IPS-NIHi11 (cell line): ENCODE measurements around the gene DMD.

Experiments used
- DNase-seq: peaks from one replicate; pipeline ENCODE4 v3.0.0; 2012; ENCODE audit warnings: mixed read lengths, low spot score

Gene DMD

DNA sequence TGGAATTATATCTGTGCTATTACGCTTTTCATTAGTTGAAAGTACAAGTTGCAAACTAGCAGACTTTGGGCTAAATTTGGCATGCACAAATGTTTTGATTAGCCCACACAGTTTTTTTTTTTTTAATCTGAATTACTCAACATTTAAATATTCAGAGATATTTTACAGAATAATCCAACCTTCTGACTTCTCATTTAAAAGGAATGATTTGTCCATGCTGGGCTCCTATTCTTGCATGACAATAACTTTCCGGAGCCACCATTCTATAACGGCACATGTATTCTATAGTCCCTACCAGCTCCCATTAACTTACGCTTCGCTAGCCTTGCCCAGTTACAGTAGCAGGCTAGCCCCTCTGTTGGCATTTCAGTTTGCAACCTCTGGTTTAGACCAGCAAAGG lies 1920.2 kb downstream of the DMD start:
- DNase-seq = no peak

GRCh38 chrX:31287861-31288260 lies 1923.5 kb downstream of the DMD start:
- no peak for DNase-seq

DNA sequence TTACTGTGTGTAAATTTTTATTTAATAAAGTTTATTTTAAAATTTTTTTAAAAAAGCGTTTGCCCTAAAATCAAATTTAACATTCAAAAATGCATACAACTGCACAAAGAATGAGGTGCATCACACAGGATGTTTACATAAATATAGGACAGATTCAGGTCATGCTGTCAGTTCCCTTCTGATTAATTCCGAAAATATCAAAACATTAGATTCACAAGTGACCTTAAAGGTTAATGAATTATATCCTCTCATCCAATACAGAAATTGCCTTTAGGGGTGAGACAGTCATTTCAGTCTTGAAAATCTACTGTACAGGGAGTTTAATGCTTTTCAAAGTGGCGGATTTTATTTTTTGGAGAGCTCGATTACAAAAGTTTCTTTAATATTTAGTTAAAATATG lies 1930.8 kb downstream of the DMD start:
- DNase-seq = no peak

- peak; percentile 17 for DNase-seq
Measured at GRCh38 chrX:31279359-31279758, 1932.0 kb downstream of the DMD start.

DNA sequence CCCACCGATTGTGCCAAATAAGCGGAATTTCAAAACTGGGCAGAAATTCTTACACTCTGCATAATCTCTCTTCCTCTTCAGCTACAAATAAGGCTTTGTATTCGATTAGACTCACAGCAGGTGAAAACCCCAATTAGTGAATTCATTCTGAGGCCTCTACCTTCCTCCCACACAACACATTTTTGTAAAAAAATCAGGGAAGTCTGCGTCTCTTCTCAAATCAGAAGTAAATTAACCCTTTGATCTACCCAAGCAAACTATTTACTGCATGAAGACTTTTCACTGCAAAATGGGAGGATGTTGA lies 1938.9 kb downstream of the DMD start:
- DNase-seq = no peak

- no peak for DNase-seq
Measured at GRCh38 chrX:31271615-31272471, 1939.5 kb downstream of the DMD start.

- DNase-seq = no peak
Measured at GRCh38 chrX:31269914-31270313, 1941.4 kb downstream of the DMD start.

DNA sequence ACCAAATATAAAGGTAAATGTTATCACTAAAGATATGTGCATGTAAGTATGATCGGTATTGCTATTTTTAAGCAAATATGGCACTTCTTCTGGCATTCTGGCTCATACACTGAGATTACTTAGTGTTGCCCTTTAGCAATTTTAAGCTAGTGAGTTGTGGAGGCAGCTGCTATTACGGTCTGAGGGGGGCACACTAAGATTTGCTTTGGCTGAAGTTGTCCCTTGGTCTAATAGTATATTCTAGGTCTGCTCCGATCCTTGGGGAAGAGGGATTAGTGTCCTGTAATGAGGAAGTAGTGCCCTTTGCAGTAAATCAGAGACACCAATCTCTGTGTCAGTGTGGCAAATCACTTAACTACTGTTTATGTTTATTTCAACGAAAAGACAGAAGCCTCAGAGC lies 1943.0 kb downstream of the DMD start:
- peak; percentile 3 for DNase-seq

GRCh38 chrX:31266203-31267076 lies 1944.9 kb downstream of the DMD start:
- DNase-seq = peak; percentile 78

DNA sequence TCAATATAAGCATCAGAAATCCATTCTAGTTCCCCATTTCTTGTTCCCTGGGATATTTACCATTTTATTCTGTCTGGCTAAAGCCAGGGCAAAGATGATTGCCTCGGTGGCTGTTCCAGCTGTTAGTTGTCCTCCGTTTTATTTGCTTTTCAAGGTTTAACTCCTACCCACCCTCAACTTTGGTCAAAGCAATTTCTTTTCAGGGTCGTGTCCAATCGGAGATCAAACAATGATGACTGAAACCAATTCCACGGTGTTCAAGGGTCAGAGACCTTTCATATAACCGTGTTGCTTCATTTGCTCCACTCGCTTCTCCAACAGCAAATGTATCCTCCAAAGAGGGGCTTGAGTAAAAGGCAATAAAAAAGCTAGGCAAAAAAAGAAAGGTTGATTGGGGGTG lies 1946.0 kb downstream of the DMD start:
- DNase-seq = no peak

GRCh38 chrX:31260351-31260750 lies 1951.0 kb downstream of the DMD start:
- DNase-seq = no peak

DNA sequence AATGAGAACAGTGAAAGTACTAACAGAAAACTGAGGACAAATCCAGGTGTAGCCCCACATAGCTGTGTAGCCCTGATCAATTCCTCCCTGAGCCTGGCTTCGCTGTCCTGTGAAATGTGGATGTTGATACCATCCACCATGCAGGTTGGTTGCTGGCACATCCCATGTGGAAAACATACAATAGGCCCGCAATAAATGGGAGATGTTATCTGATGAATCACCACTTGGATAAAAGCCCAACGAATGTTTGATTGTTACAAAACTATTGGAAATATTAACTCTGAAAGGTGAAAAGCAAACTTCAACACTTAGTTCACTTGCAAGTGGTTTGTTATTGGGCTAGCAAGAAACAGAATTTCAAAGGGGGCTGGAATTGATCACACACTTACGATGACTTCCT lies 1953.2 kb downstream of the DMD start:
- no peak for DNase-seq

DNA sequence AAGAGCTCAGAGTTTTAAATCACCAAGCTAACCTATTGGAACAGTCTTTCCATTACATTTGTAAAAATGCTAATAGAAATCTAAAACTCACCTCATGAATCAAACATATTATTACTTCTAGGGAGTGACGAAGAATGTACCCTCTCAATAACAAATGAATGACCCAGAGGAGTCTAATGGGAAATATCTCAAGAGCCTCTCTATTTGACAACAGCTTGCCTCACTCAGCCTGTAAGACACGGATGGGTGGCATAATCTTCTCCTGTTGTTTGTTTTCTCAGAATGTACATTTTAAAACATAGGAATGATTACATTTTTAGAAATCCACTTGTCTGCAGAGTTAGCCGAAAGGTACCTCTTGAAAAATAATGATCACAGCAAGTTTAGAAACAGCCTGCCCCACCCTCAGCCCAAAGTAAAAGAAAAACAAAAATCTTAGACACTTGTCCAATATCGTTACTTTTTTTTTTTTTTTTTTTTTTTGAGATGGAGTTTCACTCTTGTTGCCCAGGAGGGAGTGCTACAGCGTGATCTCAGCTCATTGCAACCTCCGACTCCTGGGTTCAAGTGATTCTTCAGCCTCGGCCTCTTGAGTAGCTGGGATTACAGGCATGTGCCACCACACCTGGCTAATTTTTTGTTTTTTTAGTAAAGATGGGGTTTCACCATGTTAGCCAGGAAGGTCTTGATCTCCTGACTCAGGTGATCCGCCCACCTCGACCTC lies 1955.9 kb downstream of the DMD start:
- no peak for DNase-seq

GRCh38 chrX:31252133-31252532 lies 1959.2 kb downstream of the DMD start:
- no peak for DNase-seq

GRCh38 chrX:31251336-31251735 lies 1960.0 kb downstream of the DMD start:
- DNase-seq = no peak

- DNase-seq = no peak
Measured at GRCh38 chrX:31245714-31246113, 1965.6 kb downstream of the DMD start.

DNA sequence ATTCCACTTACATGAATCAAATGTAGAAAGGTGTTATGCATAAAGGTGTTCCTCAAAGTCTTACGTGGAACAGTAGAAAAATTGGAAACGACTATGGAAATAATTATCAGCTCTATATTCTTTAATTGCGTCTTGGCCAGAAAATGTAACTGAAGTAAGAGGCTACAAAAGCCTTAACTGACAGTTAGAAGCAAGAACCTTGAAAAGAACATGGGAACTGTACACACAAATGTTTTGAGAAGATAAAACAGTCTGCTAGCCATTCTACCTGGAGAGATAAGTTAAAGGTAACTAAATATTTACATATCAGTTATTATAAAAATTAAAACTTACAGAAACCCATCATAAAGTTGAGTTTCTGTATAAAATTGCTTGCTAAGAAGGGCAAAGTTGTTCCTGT lies 1967.5 kb downstream of the DMD start:
- no peak for DNase-seq

GRCh38 chrX:31240982-31241381 lies 1970.4 kb downstream of the DMD start:
- DNase-seq = no peak

GRCh38 chrX:31237189-31237588 lies 1974.2 kb downstream of the DMD start:
- DNase-seq = no peak

DNA sequence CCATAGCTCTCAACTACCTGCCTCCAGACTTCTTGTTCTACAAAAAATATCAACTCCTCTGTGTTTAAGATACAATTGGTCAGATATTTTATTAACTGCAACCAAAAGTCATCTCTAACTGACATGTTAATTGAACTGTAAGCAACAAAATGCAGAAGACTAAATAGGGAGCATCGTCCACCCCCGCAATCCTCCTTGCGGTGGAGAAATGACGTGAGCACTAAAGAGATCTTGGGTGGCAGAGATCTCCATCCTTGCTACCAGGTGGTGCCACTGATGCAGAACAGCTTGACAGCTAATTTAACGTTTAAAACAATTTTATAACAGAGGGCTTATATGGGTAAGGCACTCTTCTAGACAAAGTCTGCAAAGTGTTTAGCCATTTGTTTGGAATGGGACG lies 1975.1 kb downstream of the DMD start:
- DNase-seq = no peak

DNA sequence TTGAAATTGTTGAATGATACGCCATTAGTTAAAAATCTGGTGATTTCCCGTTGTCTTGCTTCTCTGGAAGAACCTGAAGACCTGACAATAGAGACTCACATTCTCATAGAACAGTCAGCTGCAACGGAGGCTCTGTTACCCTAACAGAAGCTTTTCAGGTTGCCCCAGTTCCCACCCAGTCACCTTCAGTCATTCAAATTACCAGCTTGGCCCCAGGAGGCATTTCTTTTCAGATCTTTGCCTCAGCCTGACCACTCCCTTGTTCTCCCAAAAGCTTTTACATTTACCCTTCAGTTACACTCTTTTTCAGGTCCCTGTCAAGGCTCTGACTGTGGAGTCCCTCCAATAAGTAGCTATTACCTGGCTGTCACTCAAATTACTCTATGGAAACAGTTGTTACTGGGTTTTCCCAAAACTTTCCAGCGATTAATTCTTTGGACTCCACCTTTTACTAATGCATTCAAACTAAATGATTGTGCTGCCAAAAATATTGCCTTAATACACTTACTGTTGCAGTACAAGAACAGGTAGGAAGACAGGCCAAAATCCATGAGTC lies 1977.3 kb downstream of the DMD start:
- DNase-seq = peak; percentile 24

- DNase-seq = no peak
Measured at GRCh38 chrX:31232506-31232905, 1978.8 kb downstream of the DMD start.
